Measurements from ENCODE around the gene TEKTIP1. TPM values are rescaled to one million over a fixed set of nuclear protein-coding genes. Genes with fewer than 3 reads are reported as not detected.

TEKTIP1 gene
- polyA plus RNA-seq, 1 donor from 2014 or later, result not detected

- H3K4me3 ChIP-seq (ENCODE audit: low read length), result no peak overlapping the region
- no peaks in the 10 kb centered on the region for H3K9me3 ChIP-seq (ENCODE audit: low read length)
- no peaks in the 10 kb centered on the region for H3F3A ChIP-seq (ENCODE audit: insufficient read depth, low read length, poor library complexity, severe bottlenecking)
- H3K9ac ChIP-seq (ENCODE audit: low read length), result no peak overlapping the region
- no peaks in the 10 kb centered on the region for H4K20me1 ChIP-seq (ENCODE audit: insufficient read depth)
- TF ChIP-seq CTCF (IDR thresholded peaks at IDR 0.05; ENCODE audit: poor library complexity, severe bottlenecking) (no peak), POLR2AphosphoS5 (IDR thresholded peaks at IDR 0.05) (no peak), RAD21 (conservative IDR thresholded peaks at IDR 0.05) (no peak), TAF1 (IDR thresholded peaks at IDR 0.05; ENCODE audit: low read depth) (no peak), MXI1 (conservative IDR thresholded peaks at IDR 0.05; ENCODE audit: poor library complexity, severe bottlenecking) (no peak), EZH2 (IDR thresholded peaks at IDR 0.05; ENCODE audit: borderline replicate concordance, insufficient read depth, low read length, poor library complexity, severe bottlenecking) (no peak), EP300 (conservative IDR thresholded peaks at IDR 0.05; ENCODE audit: poor library complexity, severe bottlenecking) (no peak), SMC3 (conservative IDR thresholded peaks at IDR 0.05; ENCODE audit: poor library complexity) (no peak)
- TF ChIP-seq, protein P1, sequence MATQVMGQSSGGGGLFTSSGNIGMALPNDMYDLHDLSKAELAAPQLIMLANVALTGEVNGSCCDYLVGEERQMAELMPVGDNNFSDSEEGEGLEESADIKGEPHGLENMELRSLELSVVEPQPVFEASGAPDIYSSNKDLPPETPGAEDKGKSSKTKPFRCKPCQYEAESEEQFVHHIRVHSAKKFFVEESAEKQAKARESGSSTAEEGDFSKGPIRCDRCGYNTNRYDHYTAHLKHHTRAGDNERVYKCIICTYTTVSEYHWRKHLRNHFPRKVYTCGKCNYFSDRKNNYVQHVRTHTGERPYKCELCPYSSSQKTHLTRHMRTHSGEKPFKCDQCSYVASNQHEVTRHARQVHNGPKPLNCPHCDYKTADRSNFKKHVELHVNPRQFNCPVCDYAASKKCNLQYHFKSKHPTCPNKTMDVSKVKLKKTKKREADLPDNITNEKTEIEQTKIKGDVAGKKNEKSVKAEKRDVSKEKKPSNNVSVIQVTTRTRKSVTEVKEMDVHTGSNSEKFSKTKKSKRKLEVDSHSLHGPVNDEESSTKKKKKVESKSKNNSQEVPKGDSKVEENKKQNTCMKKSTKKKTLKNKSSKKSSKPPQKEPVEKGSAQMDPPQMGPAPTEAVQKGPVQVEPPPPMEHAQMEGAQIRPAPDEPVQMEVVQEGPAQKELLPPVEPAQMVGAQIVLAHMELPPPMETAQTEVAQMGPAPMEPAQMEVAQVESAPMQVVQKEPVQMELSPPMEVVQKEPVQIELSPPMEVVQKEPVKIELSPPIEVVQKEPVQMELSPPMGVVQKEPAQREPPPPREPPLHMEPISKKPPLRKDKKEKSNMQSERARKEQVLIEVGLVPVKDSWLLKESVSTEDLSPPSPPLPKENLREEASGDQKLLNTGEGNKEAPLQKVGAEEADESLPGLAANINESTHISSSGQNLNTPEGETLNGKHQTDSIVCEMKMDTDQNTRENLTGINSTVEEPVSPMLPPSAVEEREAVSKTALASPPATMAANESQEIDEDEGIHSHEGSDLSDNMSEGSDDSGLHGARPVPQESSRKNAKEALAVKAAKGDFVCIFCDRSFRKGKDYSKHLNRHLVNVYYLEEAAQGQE (IDR thresholded peaks at IDR 0.05; ENCODE audit: borderline replicate concordance), result no peak
- no peaks in the 10 kb centered on the region for H3K27me3 ChIP-seq (ENCODE audit: insufficient read depth, low read depth, low read length)
- H3K79me2 ChIP-seq (replicated peaks; ENCODE audit: insufficient read depth, low read length), result no peaks in the 10 kb centered on the region
- no peaks in the 10 kb centered on the region for H3K9me2 ChIP-seq (ENCODE audit: insufficient read depth, low read length)
- H3K27ac ChIP-seq (ENCODE audit: low read length), result no peak overlapping the region
- no peaks in the 10 kb centered on the region for H3K36me3 ChIP-seq (ENCODE audit: insufficient read depth, low read length)
- no peak overlapping the region for H2AFZ ChIP-seq (ENCODE audit: low read depth, low read length)
- H3K4me2 ChIP-seq (ENCODE audit: low read length), result no peak overlapping the region
Measured at GRCh38 chr19:3535981-3536380, 3.0 kb upstream of the TEKTIP1 start.

GRCh38 chr19:3536429-3537100, 2.4 kb upstream of the TEKTIP1 start:
- H3K27me3 ChIP-seq (ENCODE audit: insufficient read depth, low read depth, low read length), result no peaks in the 10 kb centered on the region
- no peaks in the 10 kb centered on the region for H4K20me1 ChIP-seq (ENCODE audit: insufficient read depth)
- H2AFZ ChIP-seq (ENCODE audit: low read depth, low read length), result no peak overlapping the region
- H3K9me3 ChIP-seq (ENCODE audit: low read length), result no peaks in the 10 kb centered on the region
- TF ChIP-seq RAD21 (conservative IDR thresholded peaks at IDR 0.05) (no peak), SMC3 (conservative IDR thresholded peaks at IDR 0.05; ENCODE audit: poor library complexity) (no peak), MXI1 (conservative IDR thresholded peaks at IDR 0.05; ENCODE audit: poor library complexity, severe bottlenecking) (no peak), TAF1 (IDR thresholded peaks at IDR 0.05; ENCODE audit: low read depth) (no peak), EZH2 (IDR thresholded peaks at IDR 0.05; ENCODE audit: borderline replicate concordance, insufficient read depth, low read length, poor library complexity, severe bottlenecking) (no peak), CTCF (IDR thresholded peaks at IDR 0.05; ENCODE audit: poor library complexity, severe bottlenecking) (no peak), POLR2AphosphoS5 (IDR thresholded peaks at IDR 0.05) (no peak), EP300 (conservative IDR thresholded peaks at IDR 0.05; ENCODE audit: poor library complexity, severe bottlenecking) (no peak)
- TF ChIP-seq, protein P1 (IDR thresholded peaks at IDR 0.05; ENCODE audit: borderline replicate concordance), result no peak
- no peak overlapping the region for H3K4me2 ChIP-seq (ENCODE audit: low read length)
- no peak overlapping the region for H3K4me3 ChIP-seq (ENCODE audit: low read length)
- no peak overlapping the region for H3K27ac ChIP-seq (ENCODE audit: low read length)
- no peaks in the 10 kb centered on the region for H3F3A ChIP-seq (ENCODE audit: insufficient read depth, low read length, poor library complexity, severe bottlenecking)
- H3K36me3 ChIP-seq (ENCODE audit: insufficient read depth, low read length), result no peaks in the 10 kb centered on the region
- H3K9me2 ChIP-seq (ENCODE audit: insufficient read depth, low read length), result no peaks in the 10 kb centered on the region
- H3K79me2 ChIP-seq (replicated peaks; ENCODE audit: insufficient read depth, low read length), result no peaks in the 10 kb centered on the region
- no peak overlapping the region for H3K9ac ChIP-seq (ENCODE audit: low read length)

Data from neural cell (in vitro differentiated cells).